ENCODE measurements around the gene TANC1.

The TANC1 gene

GRCh38 chr2:159204381-159205144, 236.1 kb downstream of the TANC1 start:
- no peak overlapping the region for H3K27ac Mint-ChIP-seq
- no peaks in the 10 kb centered on the region for H3K36me3 Mint-ChIP-seq
- no peaks in the 10 kb centered on the region for H3K9me3 Mint-ChIP-seq
- peaks cover 35% of the 10 kb centered on the region for H3K4me1 Mint-ChIP-seq
- H3K4me3 Mint-ChIP-seq, result no peak overlapping the region
- no peaks in the 10 kb centered on the region for H3K27me3 Mint-ChIP-seq

- H3K4me3 Mint-ChIP-seq, result no peak overlapping the region
- H3K27ac Mint-ChIP-seq, result no peak overlapping the region
- no peaks in the 10 kb centered on the region for H3K36me3 Mint-ChIP-seq
- H3K4me1 Mint-ChIP-seq, result peaks cover 38% of the 10 kb centered on the region
- no peaks in the 10 kb centered on the region for H3K9me3 Mint-ChIP-seq
- no peaks in the 10 kb centered on the region for H3K27me3 Mint-ChIP-seq
These were observed 238.4 kb downstream of the TANC1 start for GRCh38 chr2:159206736-159207380.

GRCh38 chr2:159208438-159208837, 240.0 kb downstream of the TANC1 start:
- Mint-ChIP-seq H3K36me3 (no peaks in the 10 kb centered on the region), H3K27ac (no peak overlapping the region)

GRCh38 chr2:159209341-159210306, 241.2 kb downstream of the TANC1 start:
- H3K27me3 Mint-ChIP-seq, result no peaks in the 10 kb centered on the region
- no peaks in the 10 kb centered on the region for H3K36me3 Mint-ChIP-seq
- peaks cover 29% of the 10 kb centered on the region for H3K4me1 Mint-ChIP-seq
- peak overlapping the region; percentile 66 for H3K4me3 Mint-ChIP-seq
- H3K9me3 Mint-ChIP-seq, result no peaks in the 10 kb centered on the region
- peak overlapping the region; percentile 65 for H3K27ac Mint-ChIP-seq

More at GRCh38 chr2:159208438-159208837, 240.0 kb downstream of the TANC1 start:
- Mint-ChIP-seq H3K4me3 (no peak overlapping the region), H3K27me3 (no peaks in the 10 kb centered on the region), H3K9me3 (no peaks in the 10 kb centered on the region), H3K4me1 (peaks cover 29% of the 10 kb centered on the region)

GRCh38 chr2:159211447-159212396, 243.3 kb downstream of the TANC1 start:
- H3K27me3 Mint-ChIP-seq, result no peaks in the 10 kb centered on the region
- no peaks in the 10 kb centered on the region for H3K36me3 Mint-ChIP-seq
- peaks cover 29% of the 10 kb centered on the region for H3K4me1 Mint-ChIP-seq
- no peak overlapping the region for H3K27ac Mint-ChIP-seq
- H3K9me3 Mint-ChIP-seq, result no peaks in the 10 kb centered on the region
- H3K4me3 Mint-ChIP-seq, result peak overlapping the region; percentile 33

GRCh38 chr2:159213296-159213695, 244.9 kb downstream of the TANC1 start:
- Mint-ChIP-seq H3K4me3 (no peak overlapping the region), H3K36me3 (no peaks in the 10 kb centered on the region), H3K27ac (no peak overlapping the region), H3K9me3 (no peaks in the 10 kb centered on the region), H3K27me3 (no peaks in the 10 kb centered on the region), H3K4me1 (peaks cover 28% of the 10 kb centered on the region)

GRCh38 chr2:159214325-159214865, 246.0 kb downstream of the TANC1 start:
- H3K9me3 Mint-ChIP-seq, result no peaks in the 10 kb centered on the region
- no peaks in the 10 kb centered on the region for H3K27me3 Mint-ChIP-seq
- H3K4me3 Mint-ChIP-seq, result no peak overlapping the region
- no peak overlapping the region for H3K27ac Mint-ChIP-seq
- peaks cover 18% of the 10 kb centered on the region for H3K4me1 Mint-ChIP-seq
- H3K36me3 Mint-ChIP-seq, result no peaks in the 10 kb centered on the region

- Mint-ChIP-seq H3K4me3 (no peak overlapping the region), H3K4me1 (peaks cover 10% of the 10 kb centered on the region), H3K27me3 (no peaks in the 10 kb centered on the region), H3K36me3 (no peaks in the 10 kb centered on the region), H3K9me3 (no peaks in the 10 kb centered on the region), H3K27ac (no peak overlapping the region)
These were observed 246.7 kb downstream of the TANC1 start for GRCh38 chr2:159215116-159215515.

GRCh38 chr2:159217676-159218075, 249.2 kb downstream of the TANC1 start:
- Mint-ChIP-seq H3K27me3 (no peaks in the 10 kb centered on the region), H3K36me3 (no peaks in the 10 kb centered on the region), H3K4me1 (no peaks in the 10 kb centered on the region), H3K9me3 (no peaks in the 10 kb centered on the region), H3K4me3 (no peak overlapping the region), H3K27ac (no peak overlapping the region)

- no peak overlapping the region for H3K4me3 Mint-ChIP-seq
- H3K27me3 Mint-ChIP-seq, result no peaks in the 10 kb centered on the region
- H3K36me3 Mint-ChIP-seq, result no peaks in the 10 kb centered on the region
- H3K27ac Mint-ChIP-seq, result no peak overlapping the region
- H3K9me3 Mint-ChIP-seq, result no peaks in the 10 kb centered on the region
- H3K4me1 Mint-ChIP-seq, result no peaks in the 10 kb centered on the region
These were observed 249.9 kb downstream of the TANC1 start for GRCh38 chr2:159218389-159218788.

GRCh38 chr2:159219394-159219998, 251.1 kb downstream of the TANC1 start:
- Mint-ChIP-seq H3K9me3 (no peaks in the 10 kb centered on the region), H3K4me1 (no peaks in the 10 kb centered on the region), H3K27me3 (no peaks in the 10 kb centered on the region), H3K4me3 (no peak overlapping the region), H3K27ac (no peak overlapping the region), H3K36me3 (no peaks in the 10 kb centered on the region)

- no peak overlapping the region for H3K27ac Mint-ChIP-seq
- no peaks in the 10 kb centered on the region for H3K36me3 Mint-ChIP-seq
- no peaks in the 10 kb centered on the region for H3K27me3 Mint-ChIP-seq
- peaks cover 3% of the 10 kb centered on the region for H3K4me1 Mint-ChIP-seq
- H3K4me3 Mint-ChIP-seq, result no peak overlapping the region
- H3K9me3 Mint-ChIP-seq, result no peaks in the 10 kb centered on the region
These were observed 255.8 kb downstream of the TANC1 start for GRCh38 chr2:159224061-159224813.

GRCh38 chr2:159225025-159226016, 256.9 kb downstream of the TANC1 start:
- H3K4me1 Mint-ChIP-seq, result peaks cover 3% of the 10 kb centered on the region
- H3K4me3 Mint-ChIP-seq, result no peak overlapping the region
- no peak overlapping the region for H3K27ac Mint-ChIP-seq
- no peaks in the 10 kb centered on the region for H3K9me3 Mint-ChIP-seq
- H3K36me3 Mint-ChIP-seq, result no peaks in the 10 kb centered on the region
- H3K27me3 Mint-ChIP-seq, result no peaks in the 10 kb centered on the region

All from activated naive CD4-positive, alpha-beta T cell treated with anti-CD3 and anti-CD28 coated beads, Interleukin-2, amount 50 U/mL, for 24 hours (primary cell).